Adrenal gland (tissue), 12 donors: ENCODE data around the gene CNGB1. TPM values are rescaled to one million over a fixed set of nuclear protein-coding genes. Genes with fewer than 3 reads are reported as not detected.

ENCODE experiments used
- DNase-seq, 7 donors: peaks; one replicate each; pipeline ENCODE4 v3.0.0-alpha.2; 2019 to 2020
- H3K27ac ChIP-seq, 5 donors: fragments of 200-600 bp; sonication (generic) in 4 of 5; 1 replicate in 3 of 5; 2 replicates in 2 of 5; pipeline versions ENCODE4 v1.5.1 to v1.8.0; 2016 to 2020; ENCODE audit warnings: mild to moderate bottlenecking in 1 of 5
- H3K27me3 ChIP-seq: fragments of 200-600 bp; 2 replicates; pipeline ENCODE4 v1.8.0; 2021
- H3K36me3 ChIP-seq, 2 donors: fragments of 200-600 bp; replicated peaks in 1 of 2; 1 replicate in 1 of 2; 2 replicates in 1 of 2; pipeline versions ENCODE4 v1.5.1 to v1.8.0; 2018 to 2022
- H3K4me1 ChIP-seq, 2 donors: fragments of 200-600 bp; replicated peaks in 1 of 2; 1 replicate in 1 of 2; 2 replicates in 1 of 2; pipeline versions ENCODE4 v1.5.1 to v1.8.0; 2018 to 2021
- H3K4me3 ChIP-seq, 4 donors: fragments of 200-600 bp; sonication (generic) in 3 of 4; one replicate each; pipeline ENCODE4 v1.5.1; 2016 to 2018
- H3K9me3 ChIP-seq, 3 donors: fragments of 200-600 bp; sonication (generic) in 1 of 3; replicated peaks in 1 of 3; 1 replicate in 2 of 3; 2 replicates in 1 of 3; pipeline versions ENCODE4 v1.5.1 to v1.8.0; 2016 to 2021
- POLR2A ChIP-seq, 2 donors: fragments of 450-650 bp; IDR thresholded peaks; one replicate each; pipeline ENCODE4 v1.6.1; 2017; ENCODE audit warnings: antibody characterized with exemption in 2 of 2, mild to moderate bottlenecking in 2 of 2, moderate library complexity in 1 of 2
- WGBS, 4 donors: extraction: QIAGEN DNeasy Blood & Tissue Kit in 2 of 4; methylation state at CpG; one replicate each; pipeline versions ENCODE4 v1.1.5 to v1.1.7; 2013 to 2017; 5-methylcytosine and 5-hydroxymethylcytosine counted together
- intact Hi-C, 2 donors: fragments of 100-400 bp; cut with DNase I; formaldehyde crosslinking; loops; one replicate each; pipeline versions ENCODE4 v1.14.1 to v1.15.0; 2022 to 2023
- polyA plus RNA-seq, 3 donors: library from polyadenylated mRNA; stranded (reverse); fragments of 200-250 nt in 2 of 3; fragments of 350-450 nt in 1 of 3; fragmentation: Illumina TruSeq in 1 of 3; extraction: RNeasy Lipid Tissue Mini Kit (QIAGEN cat#74804) in 1 of 3; gene quantifications; one replicate each; pipeline ENCODE4 v1.2.3, GENCODE V29; 2013 to 2014
- total RNA-seq, 9 donors: library from RNA; depleted of rRNA in 4 of 9; stranded (reverse); fragments of >200 nt in 4 of 9; fragments of 120-200 nt in 1 of 9; fragmentation: NEBNext Ultra II Directional in 1 of 9; extraction: Animal tissue kit (Norgen Biotek cat#: 25700) in 1 of 9; gene quantifications; one replicate each; pipeline versions ENCODE4 v1.1.0 to v1.2.4, GENCODE V29; 2013 to 2023
- TF ChIP-seq, protein P1 (sequence below), 6 experiments: fragments of 450-650 bp in 4 of 6; fragments of 200-600 bp in 2 of 6; sonication (generic) in 1 of 6; IDR thresholded peaks; 1 replicate in 5 of 6; 2 replicates in 1 of 6; pipeline versions ENCODE4 v1.5.1 to v1.8.0; 2016 to 2021; ENCODE audit warnings: antibody characterized with exemption in 6 of 6, mild to moderate bottlenecking in 2 of 6, moderate library complexity in 1 of 6
- donor health status: healthy with polysubstance abuse.
- donor health status: Bipolar disorder and iron deficiency.
- donor health status: DM: yes; HTN: yes; CAD: no.
- donor health status: DM: no; HTN: no; CAD: no.
- donor health status: DM: no; HTN: no; CAD: no.
- donor health status: DM: yes; HTN: yes; CAD: no.

The CNGB1 gene
- total and polyA plus RNA-seq, 12 donors: 0.67 to 2.4 (median 1.5) TPM; not detected in 5

DNA sequence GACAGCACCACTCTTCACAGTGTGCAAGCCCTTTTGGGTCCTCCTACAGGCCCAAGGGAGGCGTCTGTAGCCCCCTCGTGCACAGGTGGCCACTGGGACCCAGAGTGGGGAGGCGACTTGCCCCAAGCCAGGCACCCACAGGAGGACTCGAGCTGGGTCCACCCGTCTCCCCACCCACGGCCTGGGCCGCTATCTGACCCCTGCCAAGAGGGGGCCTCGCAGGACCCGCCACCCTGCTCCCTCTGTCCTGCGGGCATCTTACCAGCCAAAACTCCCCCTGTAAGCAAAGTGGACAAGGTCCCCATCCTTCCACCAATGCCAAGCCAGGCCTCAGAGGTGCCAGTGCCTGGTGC is 31.1 kb downstream of the CNGB1 start:
- Histone ChIP-seq H3K27ac (no peak overlapping the region), H3K27me3 (no peaks in the 10 kb centered on the region), H3K4me1 (peaks cover 3 to 10% of the 10 kb centered on the region in 2 donors), H3K36me3 (no peaks in the 10 kb centered on the region), H3K4me3 (no peak overlapping the region), H3K9me3 (no peaks in the 10 kb centered on the region)
- 77 to 94% (median 83%) methylated on average over 6 to 10 of the region's 10 CpGs for WGBS, 4 donors
- DNase-seq: no peak
- TF ChIP-seq POLR2A (IDR thresholded peaks at IDR 0.05): no peak
- TF ChIP-seq, protein P1, sequence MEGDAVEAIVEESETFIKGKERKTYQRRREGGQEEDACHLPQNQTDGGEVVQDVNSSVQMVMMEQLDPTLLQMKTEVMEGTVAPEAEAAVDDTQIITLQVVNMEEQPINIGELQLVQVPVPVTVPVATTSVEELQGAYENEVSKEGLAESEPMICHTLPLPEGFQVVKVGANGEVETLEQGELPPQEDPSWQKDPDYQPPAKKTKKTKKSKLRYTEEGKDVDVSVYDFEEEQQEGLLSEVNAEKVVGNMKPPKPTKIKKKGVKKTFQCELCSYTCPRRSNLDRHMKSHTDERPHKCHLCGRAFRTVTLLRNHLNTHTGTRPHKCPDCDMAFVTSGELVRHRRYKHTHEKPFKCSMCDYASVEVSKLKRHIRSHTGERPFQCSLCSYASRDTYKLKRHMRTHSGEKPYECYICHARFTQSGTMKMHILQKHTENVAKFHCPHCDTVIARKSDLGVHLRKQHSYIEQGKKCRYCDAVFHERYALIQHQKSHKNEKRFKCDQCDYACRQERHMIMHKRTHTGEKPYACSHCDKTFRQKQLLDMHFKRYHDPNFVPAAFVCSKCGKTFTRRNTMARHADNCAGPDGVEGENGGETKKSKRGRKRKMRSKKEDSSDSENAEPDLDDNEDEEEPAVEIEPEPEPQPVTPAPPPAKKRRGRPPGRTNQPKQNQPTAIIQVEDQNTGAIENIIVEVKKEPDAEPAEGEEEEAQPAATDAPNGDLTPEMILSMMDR (IDR thresholded peaks at IDR 0.05): no peak
- intact Hi-C loops: loop anchor here in 1 of 2 donors (5.0 kb wide), 1 partner anchor 52 kb away; no protein-coding TSS in a partner anchor

DNA sequence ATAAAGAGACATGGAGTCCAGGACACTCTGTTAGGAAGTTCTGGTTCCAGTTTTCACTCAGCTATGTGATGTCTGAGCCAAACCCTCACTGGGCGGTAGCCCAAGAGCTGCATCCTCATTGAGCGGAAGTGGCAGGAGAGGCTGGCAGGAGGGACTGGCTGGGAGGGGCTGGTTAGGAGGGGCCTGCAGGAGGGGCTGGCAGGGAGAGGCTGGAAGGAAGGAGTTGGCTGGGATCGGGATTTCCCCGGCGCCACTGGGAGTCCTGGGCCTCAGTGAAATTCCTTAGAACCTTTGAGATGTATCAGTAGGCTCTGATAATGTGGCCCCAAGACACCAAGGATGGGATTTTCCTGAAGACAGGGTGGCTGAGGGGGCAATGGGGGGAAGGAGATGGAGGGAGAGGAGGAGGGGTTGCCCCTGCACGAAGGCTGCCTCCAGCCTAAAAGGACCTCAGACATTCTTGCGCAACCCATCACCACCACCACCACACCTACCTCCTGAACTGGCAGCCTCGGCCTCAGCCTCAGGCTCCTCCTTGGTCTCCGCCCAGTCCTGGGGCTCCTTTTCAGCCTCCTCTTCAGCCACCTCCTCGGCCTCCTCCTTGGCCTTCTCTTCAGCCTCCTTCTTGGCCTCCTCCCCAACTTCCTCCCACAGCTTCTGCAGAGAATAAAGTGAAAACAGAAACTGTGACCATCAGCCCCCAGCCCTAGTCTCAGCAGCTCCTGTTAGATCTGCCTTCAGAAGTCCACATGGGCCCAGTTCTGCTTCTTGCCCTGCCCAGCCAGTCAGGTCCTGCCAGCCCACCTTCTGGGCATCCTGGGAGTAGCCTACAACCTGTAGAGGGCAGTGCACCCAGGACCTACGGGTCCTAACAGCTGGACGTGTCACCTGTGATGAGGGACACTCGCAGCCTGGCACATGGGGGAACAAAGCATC is 31.7 kb downstream of the CNGB1 start:
- DNase-seq: peak in 5 of 7 donors; percentile 19 to 59 (median 45)
- WGBS, 4 donors: 66 to 73% (median 70%) methylated on average over 8 to 13 of the region's 13 CpGs
- intact Hi-C loops: no loop called here

DNA sequence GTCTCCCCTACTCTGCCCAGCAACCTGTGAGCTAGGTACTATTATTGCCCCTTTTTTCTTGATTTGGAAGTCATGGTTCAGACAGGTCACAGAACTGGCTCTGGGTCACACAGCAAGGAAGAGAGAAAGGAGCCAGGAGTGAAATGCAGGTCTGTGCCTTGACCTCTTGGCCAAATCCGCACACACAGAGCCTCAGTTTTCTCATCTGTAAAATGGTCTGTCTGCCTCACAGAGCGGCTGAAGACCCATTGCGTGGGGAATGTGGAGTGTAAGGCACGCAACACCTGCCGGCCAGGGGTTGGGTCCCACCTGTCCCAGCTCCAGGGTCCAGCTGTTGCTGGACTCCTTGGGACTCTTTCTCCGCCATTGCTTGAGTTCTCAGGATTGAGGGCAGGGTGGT is 32.4 kb downstream of the CNGB1 start:
- DNase-seq: no peak
- H3K27ac ChIP-seq: no peak overlapping the region
- intact Hi-C loops: no loop called here
- no peaks in the 10 kb centered on the region for H3K27me3 ChIP-seq
- TF ChIP-seq POLR2A (IDR thresholded peaks at IDR 0.05): no peak
- TF ChIP-seq, protein P1 (IDR thresholded peaks at IDR 0.05): no peak
- peaks cover 3 to 10% of the 10 kb centered on the region in 2 donors for H3K4me1 ChIP-seq
- 87 to 96% (median 91%) methylated on average over 5 to 6 of the region's 6 CpGs for whole genome bisulfite sequencing, 4 donors
- H3K36me3 ChIP-seq: no peaks in the 10 kb centered on the region
- H3K9me3 ChIP-seq: no peaks in the 10 kb centered on the region
- no peak overlapping the region for H3K4me3 ChIP-seq

More for the DNA sequence above, 31.7 kb downstream of the CNGB1 start:
- TF ChIP-seq, protein P1 (IDR thresholded peaks at IDR 0.05): no peak
- no peak for TF ChIP-seq POLR2A (IDR thresholded peaks at IDR 0.05)
- Histone ChIP-seq H3K4me1 (peaks cover 3 to 10% of the 10 kb centered on the region in 2 donors), H3K27ac (no peak overlapping the region), H3K27me3 (no peaks in the 10 kb centered on the region), H3K36me3 (no peaks in the 10 kb centered on the region), H3K4me3 (no peak overlapping the region), H3K9me3 (no peaks in the 10 kb centered on the region)

DNA sequence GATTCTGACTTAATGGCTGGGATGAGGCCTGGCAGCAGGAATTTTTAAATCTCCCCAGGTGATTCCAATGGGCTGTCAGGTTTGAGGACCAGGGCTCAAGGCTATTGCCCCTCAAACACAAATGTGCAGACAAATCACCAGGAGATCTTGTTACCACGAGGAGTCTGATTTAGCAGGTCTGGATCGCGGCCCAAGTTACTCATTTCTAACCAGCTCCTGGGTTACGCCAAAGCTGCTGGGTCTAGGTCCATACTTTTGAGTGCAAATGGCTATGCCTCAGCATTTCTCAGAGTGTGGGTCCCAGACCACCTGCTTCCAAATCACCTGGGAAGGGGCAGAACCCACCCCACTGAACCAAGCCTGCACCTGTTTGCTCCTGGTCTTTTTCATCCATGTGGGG is 33.1 kb downstream of the CNGB1 start:
- 78 to 93% (median 88%) methylated on average over 4 of the region's 4 CpGs for WGBS, 4 donors
- intact Hi-C loops: no loop called here
- peaks cover 3 to 10% of the 10 kb centered on the region in 2 donors for H3K4me1 ChIP-seq
- H3K4me3 ChIP-seq: no peak overlapping the region
- H3K9me3 ChIP-seq: no peaks in the 10 kb centered on the region
- TF ChIP-seq, protein P1 (IDR thresholded peaks at IDR 0.05): no peak
- no peak for TF ChIP-seq POLR2A (IDR thresholded peaks at IDR 0.05)
- H3K27me3 ChIP-seq: no peaks in the 10 kb centered on the region
- H3K27ac ChIP-seq: no peak overlapping the region
- H3K36me3 ChIP-seq: no peaks in the 10 kb centered on the region
- no peak for DNase-seq
